Right ventricle myocardium inferior (tissue), 1 donor: ENCODE measurements around the gene NLGN2. TPM values are rescaled to one million over a fixed set of nuclear protein-coding genes. Genes with fewer than 3 reads are reported as not detected.
A peak's percentile ranks its signal among the peaks of the same experiment; 100 is the strongest.
"Not testable (repeated sequence)": the region's sequence is repeated elsewhere in the genome, so short reads cannot be mapped to it uniquely, and the experiment has no call there.

ENCODE experiments used
- ATAC-seq: fragments of 200-7000 bp; cut with Tn5 transposase; one replicate; pipeline ENCODE4 v1.9.1; 2020; ENCODE audit warnings: mild to moderate bottlenecking, moderate library complexity
- DNase-seq: peaks from one replicate; pipeline ENCODE4 v3.0.0; 2021; ENCODE audit errors: missing footprints
- intact Hi-C: fragments of 100-400 bp; cut with DNase I; formaldehyde crosslinking; loops from one replicate; pipeline ENCODE4 v1.11.0; 2022
- long read RNA-seq: library from polyadenylated mRNA; unstranded; transcript quantifications from one replicate; pipeline ENCODE4 v2.0.0, GENCODE V29; 2021
- total RNA-seq: library from RNA; stranded (reverse); fragmentation: NEBNext Ultra II Directional; extraction: Animal tissue kit (Norgen Biotek cat#: 25700); gene quantifications from one replicate; pipeline ENCODE4 v1.2.1, GENCODE V29; 2021
- donor health status: DM: no; HTN: yes; CAD: no; lungs with severe emphysema.

Gene NLGN2
- 7.0 TPM for total RNA-seq
- long read RNA-seq, partial matches to known transcripts = 0 of 1 reads
- long read RNA-seq, other reads (novel, unspliced or antisense) = 1 of 1 reads

DNA sequence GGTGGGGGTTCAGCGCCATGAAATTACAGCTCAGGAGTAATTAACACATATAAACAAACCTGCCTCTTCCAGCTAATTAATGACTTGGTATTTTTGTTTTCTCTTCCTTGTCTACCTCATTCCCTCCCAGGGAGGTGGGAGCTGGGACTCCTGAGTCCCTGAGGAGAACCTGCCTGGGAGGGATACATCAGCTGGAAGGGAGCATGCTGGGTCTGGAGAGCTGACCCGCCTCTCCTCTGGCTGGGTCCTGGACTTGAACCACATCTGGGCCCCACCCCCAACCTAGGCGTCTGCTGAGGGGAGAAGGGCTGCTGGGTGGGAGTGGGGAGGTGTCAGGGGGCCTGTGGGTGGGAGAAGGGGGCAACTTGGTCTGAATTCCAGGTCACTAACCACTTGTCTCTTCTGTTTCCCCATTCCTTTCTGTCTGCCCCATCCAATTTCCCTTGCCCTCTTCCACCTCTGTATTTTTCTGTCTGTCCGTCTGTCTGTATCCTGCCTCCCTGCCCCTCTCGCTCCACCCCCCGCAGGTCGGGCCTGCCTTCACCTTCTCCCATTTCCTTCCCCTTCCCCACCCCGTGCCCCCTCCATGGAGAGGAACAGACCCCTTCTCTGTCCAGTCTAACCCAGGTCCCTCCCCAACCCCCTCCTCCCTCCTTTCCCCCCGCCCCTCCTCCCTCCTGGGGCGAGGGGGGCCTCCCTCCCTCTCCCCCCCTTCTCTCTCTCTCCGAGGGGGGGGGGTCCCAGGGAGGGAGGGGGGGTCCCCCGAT, at the start of gene NLGN2:
NLGN2 (plus strand) TSS at position 361 of the 767 bp plus-strand sequence. CDS start 411 bp downstream, outside the sequence.
- ATAC-seq (no peak), DNase-seq (no peak)
- intact Hi-C loops = no loop called here

DNA sequence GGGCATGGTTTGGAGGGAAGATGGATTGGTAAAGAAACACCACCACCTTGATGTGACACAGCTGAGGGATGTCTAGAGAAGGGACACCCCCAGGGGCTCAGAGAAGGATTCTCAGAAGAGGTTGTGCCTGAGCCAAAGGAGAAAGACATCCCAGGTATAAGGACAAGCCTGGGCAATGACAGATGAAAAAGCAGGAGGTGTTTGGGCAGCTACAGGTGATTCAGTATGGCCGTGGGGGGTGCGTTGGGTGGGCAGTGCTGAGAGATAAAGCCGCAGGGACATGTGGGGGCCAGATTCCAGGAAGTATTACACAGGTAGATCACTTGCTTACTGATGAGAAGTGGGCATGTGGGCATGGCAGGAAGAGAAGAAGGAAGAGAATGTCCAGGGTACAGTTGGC, 45.7 kb upstream of the NLGN2 start:
- DNase-seq (no peak), ATAC-seq (no peak)
- intact Hi-C loops = no loop called here

DNA sequence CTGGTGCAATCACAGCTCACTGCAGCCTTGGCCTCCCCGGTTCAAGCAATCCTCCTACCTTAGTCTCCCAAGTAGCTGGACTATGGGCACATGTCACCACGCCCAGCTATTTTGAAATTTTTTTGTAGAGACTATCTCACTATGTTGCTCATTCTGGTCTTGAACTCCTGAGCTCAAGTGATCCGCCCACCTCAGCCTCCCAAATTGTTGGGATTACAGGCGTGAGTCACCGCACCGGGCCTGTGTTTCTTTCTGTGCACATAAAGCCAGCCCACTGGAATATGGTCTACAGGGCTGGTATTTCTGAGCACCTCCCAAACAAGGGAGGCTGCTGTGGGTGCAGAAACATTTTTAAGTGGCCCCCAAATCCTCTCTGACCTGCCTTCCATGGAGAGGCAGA, 44.3 kb upstream of the NLGN2 start:
- intact Hi-C loops = no loop called here
- DNase-seq (no peak), ATAC-seq (no peak)

DNA sequence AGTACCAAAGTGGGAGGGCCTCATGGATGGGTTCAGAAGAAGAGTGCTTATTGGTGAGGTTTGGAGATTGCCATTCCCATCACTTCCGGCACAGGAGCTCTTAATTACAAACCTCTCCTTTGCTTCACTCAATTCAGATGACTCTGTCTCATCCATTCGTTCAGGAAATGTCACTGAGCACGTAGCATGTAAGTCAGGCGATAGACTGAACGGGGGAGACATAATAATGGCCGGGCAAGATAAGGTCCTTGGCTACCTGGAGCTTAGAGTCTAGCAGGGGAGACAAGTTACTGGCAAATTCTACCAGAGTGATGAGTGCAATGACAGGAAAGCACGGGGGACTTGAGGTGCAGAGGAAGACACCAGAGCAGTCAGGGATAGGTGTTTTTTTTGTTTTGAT, 41.7 kb upstream of the NLGN2 start:
- DNase-seq, ATAC-seq, intact Hi-C loops: not testable (repeated sequence)

DNA sequence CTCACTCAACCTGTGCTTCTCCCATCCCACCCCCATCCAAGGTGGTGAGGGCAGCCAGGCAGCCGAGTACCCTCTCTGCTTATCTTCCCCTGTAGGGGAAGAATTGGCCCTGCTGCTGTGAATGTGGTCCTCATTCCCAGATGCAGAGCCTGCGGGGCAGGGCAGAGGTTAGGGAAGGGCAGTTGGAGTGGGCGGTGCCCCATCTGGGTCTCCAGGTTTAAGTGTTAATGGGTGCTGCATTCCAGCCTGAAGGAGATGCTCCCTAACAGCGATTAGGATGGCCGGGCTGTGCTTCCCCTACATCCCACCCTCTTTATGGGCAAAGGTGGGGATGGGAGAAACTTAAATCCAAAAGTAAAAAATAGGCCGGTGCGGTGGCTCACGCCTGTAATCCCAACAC, 40.6 kb upstream of the NLGN2 start:
- ATAC-seq = no peak
- no peak for DNase-seq
- intact Hi-C loops = no loop called here

DNA sequence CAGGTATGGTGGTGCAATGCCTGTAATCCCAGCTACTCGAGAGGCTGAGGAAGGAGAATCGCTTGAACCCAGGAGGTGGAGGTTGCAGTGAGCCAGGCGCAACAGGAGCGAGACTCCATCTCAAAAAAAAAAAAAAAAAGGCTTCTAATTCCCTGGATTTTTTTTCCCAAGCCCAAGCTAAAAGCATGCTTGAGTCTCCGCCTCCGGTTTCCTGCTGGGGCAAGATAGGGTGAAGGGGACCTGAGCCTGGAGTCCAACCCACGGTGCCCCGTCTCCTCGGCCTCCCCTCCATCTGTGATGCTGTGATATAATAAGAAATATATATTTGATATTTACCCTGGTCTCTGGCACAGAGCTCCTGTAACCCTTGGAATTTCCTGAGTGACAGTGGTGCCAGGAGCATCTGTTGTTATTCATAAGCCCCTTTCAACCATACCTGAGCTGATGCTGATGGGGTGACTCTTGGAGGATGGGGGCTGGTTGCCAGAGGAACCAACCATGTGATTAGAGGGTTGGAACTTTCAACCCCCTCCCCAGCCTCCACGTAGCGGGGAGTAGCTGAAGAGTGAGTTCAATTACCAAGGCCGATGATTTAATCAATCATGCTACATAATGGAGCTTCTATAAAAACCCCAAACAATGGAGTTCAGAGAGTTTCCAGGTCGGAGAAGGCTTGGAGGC, 39.6 kb upstream of the NLGN2 start:
- no peak for ATAC-seq
- intact Hi-C loops = no loop called here
- DNase-seq = no peak

DNA sequence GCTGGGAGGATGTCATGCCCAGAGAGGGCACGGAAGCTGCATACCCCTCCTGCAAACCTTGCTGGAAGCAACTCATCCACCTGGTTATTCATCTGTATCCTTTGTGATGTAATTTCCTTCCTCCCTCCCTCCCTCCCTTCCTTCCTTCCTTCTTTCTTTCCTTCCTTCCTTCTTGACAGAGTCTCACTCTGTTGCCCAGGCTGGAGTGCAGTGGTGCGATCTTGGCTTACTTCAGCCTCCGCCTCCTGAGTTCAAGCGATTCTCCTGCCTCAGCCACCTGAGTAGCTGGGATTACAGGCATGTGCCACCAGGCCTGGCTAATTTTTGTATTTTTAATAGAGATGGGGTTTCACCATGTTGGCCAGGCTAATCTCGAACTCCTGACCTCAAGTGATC, 39.0 kb upstream of the NLGN2 start:
- ATAC-seq, DNase-seq, intact Hi-C loops: not testable (repeated sequence)

DNA sequence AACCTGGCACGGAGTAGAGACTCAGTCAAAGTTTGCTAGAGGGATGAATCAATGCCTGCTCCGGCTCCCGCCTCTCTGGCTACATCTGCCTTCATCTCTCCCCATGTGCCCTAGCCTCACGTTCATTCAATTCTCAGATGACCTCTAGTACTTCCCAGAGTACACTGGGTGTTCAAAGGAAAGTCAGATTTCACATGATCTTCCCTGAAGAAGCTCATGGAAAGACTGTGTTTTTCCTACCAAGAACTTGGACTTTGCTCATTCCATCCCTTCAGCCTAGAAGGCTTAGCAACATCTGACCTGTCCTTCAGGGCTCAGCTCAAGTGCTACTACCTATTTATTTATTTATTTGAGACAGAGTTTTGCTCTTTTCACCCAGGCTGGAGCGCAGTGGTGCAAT, 37.8 kb upstream of the NLGN2 start:
- no peak for DNase-seq
- intact Hi-C loops = no loop called here
- ATAC-seq = no peak

DNA sequence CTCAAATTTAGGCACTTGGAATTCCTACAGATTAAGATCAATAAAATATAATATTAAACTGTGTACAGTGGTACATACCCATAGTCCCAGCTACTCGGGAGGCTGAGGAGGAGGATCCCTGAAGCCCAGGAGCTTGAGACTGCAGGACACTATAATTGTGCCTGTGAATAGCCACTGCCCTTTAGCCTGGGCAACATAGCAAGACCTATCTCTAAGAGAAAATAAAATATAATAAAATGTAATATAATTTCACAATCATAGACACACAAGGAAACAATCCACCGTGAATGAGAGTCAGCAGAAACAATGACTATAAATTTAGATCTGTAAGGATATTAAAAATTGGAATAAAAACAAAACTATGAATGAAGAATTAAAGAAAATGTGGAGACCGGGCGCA, 36.8 kb upstream of the NLGN2 start:
- intact Hi-C loops = no loop called here
- ATAC-seq (no peak), DNase-seq (no peak)

DNA sequence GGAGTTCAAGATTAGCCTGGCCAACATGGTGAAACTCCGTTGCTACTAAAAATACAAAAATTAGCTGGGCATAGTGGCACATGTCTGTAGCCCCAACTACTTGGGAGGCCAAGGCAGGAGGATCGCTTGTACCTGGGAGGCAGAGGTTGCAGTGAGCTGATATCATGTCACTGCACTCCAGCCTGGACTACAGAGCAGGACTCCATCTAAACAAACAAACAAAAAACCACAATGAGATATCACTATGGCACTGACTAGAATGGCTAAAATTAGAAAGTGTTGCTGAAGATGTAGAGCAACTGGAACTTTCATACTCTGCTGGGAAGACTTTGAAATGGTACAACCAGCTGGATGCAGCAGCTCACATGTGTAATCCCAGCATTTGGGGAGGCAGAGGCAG, 33.3 kb upstream of the NLGN2 start:
- intact Hi-C loops = no loop called here
- DNase-seq = no peak
- no peak for ATAC-seq

DNA sequence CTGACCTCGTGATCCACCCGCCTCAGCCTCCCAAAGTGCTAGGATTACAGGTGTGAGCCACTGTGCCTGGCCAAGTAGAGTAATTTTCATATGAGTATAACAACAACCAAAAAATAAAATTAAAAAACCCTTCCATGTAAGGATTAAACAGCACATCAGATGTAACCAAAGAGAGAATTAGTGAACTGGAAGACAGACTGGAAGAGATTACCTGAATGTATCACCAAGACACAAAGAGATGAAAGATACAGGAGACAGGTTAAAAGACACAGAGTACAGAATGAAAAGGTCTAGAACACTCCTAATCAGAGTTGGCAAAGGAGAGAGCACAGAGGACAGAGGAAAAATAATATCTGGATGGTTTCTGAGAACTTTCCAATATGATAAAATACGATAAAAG, 28.5 kb upstream of the NLGN2 start:
- ATAC-seq (no peak), DNase-seq (no peak)
- intact Hi-C loops = no loop called here

DNA sequence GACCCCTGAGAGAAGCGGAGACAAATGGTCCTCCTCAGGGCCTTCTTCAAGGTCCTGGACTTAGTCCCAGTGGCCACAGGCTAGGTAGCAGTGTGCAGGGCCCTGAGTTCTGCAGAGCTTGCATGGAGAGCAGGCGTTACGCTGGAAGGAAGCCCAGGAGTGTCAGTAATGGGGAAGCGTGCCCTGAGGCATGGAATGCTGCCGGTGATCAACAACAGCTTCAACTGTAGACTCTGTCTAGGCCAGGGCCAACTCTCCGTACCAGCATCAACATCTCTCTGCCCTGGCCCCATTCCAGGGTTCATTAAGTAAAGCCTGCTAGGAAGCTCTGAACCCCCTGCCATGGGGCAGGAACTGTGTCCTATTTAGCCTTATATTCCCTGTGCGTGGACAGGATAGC, 27.3 kb upstream of the NLGN2 start:
- DNase-seq = peak; percentile 76
- intact Hi-C loops = no loop called here
- peak; percentile 83 for ATAC-seq

DNA sequence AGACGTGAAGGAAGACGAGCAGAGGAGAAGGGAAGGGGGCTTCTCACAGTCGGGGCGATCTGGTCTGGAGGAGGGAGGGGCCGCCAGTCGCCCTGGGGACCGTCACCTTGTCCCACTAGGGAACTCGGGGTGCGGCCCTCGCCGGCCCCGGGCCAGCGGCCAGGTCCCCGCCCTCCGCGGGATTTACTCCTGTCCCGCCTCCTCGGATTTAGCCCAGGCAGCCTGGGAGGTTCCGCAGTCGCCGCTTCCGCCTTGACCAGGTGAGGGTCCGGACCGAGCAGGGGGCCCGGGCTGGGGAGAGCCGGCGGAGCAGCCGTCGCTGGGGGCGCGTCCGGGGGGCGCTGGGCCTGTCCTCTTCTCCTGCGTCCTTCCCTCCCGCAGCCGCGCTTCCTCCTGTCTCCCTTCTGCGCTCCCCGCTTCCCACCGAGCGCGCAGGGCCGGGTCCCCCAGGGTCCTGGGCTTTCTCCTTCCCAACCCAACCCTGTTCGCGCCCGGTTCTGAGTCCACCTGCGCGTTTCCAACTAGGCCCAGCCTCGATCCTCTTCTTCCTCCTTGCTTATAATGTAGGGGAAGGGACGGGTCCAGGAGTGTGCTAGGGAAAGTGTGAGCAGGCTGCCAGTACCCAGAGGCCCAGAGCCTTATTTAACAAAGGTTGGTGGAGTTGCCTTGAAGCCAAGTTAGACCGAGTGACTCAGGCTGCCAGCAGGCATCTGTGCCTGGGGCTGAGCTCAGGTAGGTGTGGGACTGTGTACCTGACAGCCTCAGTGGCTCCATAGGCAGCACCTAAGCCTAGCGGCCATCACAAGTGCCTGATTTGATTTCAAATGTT, 26.6 kb upstream of the NLGN2 start, which contains the start of gene TNK1:
TNK1 (plus strand) TSS at position 235 of the 829 bp plus-strand sequence. CDS start 1,838 bp downstream, outside the sequence.
- intact Hi-C loops = no loop called here
- ATAC-seq (peak; percentile 60), DNase-seq (peak; percentile 75)

DNA sequence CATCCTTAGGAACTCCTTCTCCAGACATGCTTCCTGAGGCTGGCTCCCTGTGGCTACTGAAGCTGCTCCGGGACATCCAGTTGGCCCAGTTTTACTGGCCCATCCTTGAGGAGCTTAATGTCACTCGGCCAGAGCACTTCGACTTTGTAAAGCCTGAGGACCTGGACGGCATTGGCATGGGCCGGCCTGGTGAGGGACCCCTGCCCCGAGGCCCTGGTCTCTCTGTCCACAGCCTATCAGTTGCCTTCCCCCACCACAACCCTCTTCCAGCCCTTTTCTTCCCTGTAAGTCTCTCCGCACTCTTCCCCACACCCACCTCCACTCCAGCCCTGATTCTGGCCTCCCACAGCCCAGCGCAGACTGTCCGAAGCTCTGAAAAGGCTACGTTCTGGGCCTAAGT, 24.7 kb upstream of the NLGN2 start:
- no peak for ATAC-seq
- DNase-seq = no peak
- intact Hi-C loops = no loop called here

DNA sequence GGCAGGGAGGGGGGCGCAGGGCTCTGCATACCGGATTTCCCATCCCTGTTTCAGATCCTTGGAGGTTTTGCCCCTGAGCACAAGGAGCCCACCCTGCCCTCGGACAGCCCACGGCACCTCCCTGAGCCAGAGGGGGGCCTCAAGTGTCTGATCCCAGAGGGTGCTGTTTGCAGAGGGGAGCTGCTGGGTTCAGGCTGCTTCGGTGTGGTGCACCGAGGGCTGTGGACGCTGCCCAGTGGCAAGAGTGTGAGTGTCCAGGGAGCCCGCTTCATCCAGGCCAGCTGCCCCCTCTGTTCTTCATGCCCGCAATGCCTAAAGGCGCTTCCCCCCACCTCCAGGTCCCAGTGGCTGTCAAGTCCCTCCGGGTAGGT, 24.3 kb upstream of the NLGN2 start:
- intact Hi-C loops = no loop called here
- ATAC-seq = no peak
- no peak for DNase-seq

DNA sequence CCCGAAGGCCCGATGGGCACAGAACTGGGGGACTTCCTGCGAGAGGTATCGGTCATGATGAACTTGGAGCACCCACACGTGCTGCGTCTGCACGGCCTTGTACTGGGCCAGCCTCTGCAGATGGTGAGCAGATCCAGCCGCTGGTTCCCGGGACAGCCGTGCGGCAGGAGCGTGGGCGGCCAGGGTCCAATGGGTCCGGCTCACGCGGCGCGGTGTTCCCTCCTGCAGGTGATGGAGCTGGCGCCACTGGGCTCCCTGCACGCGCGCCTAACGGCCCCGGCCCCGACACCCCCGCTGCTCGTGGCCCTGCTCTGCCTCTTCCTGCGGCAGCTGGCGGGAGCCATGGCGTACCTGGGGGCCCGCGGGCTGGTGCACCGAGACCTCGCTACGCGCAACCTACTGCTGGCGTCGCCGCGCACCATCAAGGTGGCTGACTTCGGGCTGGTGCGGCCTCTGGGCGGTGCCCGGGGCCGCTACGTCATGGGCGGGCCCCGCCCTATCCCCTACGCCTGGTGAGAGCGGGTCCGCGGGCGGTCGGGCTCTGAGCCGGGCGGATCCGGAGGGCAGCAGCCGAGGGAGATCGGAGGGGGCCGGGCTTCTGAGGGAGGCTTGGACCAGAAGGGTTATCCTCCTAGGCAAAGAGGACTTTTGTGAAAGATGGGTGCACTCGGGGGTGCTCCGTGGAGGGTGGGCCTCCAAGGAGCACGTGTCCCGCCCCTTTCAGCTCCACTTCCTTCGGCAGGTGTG, 23.7 kb upstream of the NLGN2 start:
- DNase-seq (peak; percentile 72), ATAC-seq (peak; percentile 58)
- intact Hi-C loops = no loop called here

DNA sequence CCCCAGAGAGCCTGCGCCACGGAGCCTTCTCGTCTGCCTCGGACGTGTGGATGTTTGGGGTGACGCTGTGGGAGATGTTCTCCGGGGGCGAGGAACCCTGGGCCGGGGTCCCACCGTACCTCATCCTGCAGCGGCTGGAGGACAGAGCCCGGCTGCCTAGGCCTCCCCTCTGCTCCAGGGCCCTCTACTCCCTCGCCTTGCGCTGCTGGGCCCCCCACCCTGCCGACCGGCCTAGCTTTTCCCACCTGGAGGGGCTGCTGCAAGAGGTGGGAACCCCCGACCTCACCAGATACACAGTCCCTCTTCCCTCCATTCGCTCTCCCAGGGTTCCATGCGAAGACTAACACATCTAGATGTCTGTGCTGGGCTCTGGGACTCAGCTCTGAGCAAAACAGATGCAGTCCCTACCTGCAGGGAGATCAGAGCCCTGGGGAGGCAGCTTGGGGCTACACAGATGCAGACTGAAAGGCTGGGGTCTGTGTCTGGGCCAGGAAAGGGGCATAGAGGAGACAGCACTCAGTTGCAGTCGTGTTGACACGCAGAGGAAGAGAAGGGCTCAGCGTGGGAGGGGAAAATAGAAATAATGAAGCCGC, 23.1 kb upstream of the NLGN2 start:
- intact Hi-C loops = no loop called here
- no peak for ATAC-seq
- DNase-seq = no peak

DNA sequence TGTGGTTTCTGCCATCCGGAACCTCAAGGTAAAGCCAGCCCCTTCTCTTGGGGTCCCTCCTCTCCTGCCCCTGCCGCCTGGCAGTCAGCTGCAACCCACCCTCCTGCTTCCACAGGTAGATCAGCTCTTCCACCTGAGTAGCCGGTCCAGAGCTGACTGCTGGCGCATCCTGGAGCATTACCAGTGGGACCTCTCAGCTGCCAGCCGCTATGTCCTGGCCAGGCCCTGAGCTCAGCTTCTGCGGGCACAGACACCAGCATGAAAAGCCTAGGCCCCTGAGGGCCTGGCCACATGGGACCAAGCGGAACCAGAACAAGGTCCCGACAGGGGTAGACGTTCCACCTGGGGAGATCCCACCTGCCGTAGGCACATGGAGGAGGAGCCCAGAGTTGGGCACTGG, 18.8 kb upstream of the NLGN2 start:
- DNase-seq = no peak
- ATAC-seq = no peak
- intact Hi-C loops = no loop called here
